GM21619 (cell line): ENCODE measurements around the gene MYL3.

Experiments
- ATAC-seq: cut with Tn5 transposase; IDR thresholded peaks from one replicate; pipeline ENCODE4 v1.9.1; 2021; ENCODE audit not compliant: unreplicated experiment

The MYL3 gene

GRCh38 chr3:46899151-46900006 is 36.1 kb upstream of the MYL3 start:
- no peak for ATAC-seq

- no peak for ATAC-seq
Observed at GRCh38 chr3:46898321-46899150, 35.3 kb upstream of the MYL3 start.

- ATAC-seq = no peak
Observed at GRCh38 chr3:46897829-46898320, 34.6 kb upstream of the MYL3 start.

- ATAC-seq = no peak
Observed at GRCh38 chr3:46897031-46897430, 33.8 kb upstream of the MYL3 start.

GRCh38 chr3:46896386-46896785 is 33.1 kb upstream of the MYL3 start:
- no peak for ATAC-seq

GRCh38 chr3:46895761-46896160 is 32.5 kb upstream of the MYL3 start:
- ATAC-seq = no peak

GRCh38 chr3:46895204-46895660 is 32.0 kb upstream of the MYL3 start:
- ATAC-seq = no peak

- no peak for ATAC-seq
Observed at GRCh38 chr3:46894256-46894655, 31.0 kb upstream of the MYL3 start.

GRCh38 chr3:46893763-46894162 is 30.5 kb upstream of the MYL3 start:
- ATAC-seq = no peak

- ATAC-seq = no peak
Observed at GRCh38 chr3:46893146-46893748, 30.0 kb upstream of the MYL3 start.

GRCh38 chr3:46892285-46893145 is 29.3 kb upstream of the MYL3 start:
- ATAC-seq = no peak

- no peak for ATAC-seq
Observed at GRCh38 chr3:46891132-46891531, 27.9 kb upstream of the MYL3 start.

GRCh38 chr3:46890132-46890531 is 26.9 kb upstream of the MYL3 start:
- ATAC-seq = no peak

GRCh38 chr3:46889381-46890110 is 26.3 kb upstream of the MYL3 start:
- no peak for ATAC-seq

- no peak for ATAC-seq
Observed at GRCh38 chr3:46888705-46889104, 25.5 kb upstream of the MYL3 start.

GRCh38 chr3:46887980-46888494 is 24.8 kb upstream of the MYL3 start:
- no peak for ATAC-seq

GRCh38 chr3:46885612-46886011 is 22.4 kb upstream of the MYL3 start:
- no peak for ATAC-seq

GRCh38 chr3:46884929-46885328 is 21.7 kb upstream of the MYL3 start:
- no peak for ATAC-seq

GRCh38 chr3:46884427-46884826 is 21.2 kb upstream of the MYL3 start:
- no peak for ATAC-seq

GRCh38 chr3:46883830-46884185 is 20.6 kb upstream of the MYL3 start:
- ATAC-seq = no peak
